Measurements from ENCODE around the gene PUS1.

The PUS1 gene

GRCh38 chr12:131903270-131904255, 25.5 kb upstream of the PUS1 start:
- no peak for DNase-seq

GRCh38 chr12:131904346-131904745, 24.7 kb upstream of the PUS1 start:
- no peak for DNase-seq

GRCh38 chr12:131905081-131905629, 23.9 kb upstream of the PUS1 start:
- DNase-seq, result no peak

GRCh38 chr12:131905630-131906091, 23.4 kb upstream of the PUS1 start:
- DNase-seq, result no peak

- no peak for DNase-seq
Measured at GRCh38 chr12:131907379-131908091, 21.5 kb upstream of the PUS1 start.

- no peak for DNase-seq
Measured at GRCh38 chr12:131908092-131909080, 20.7 kb upstream of the PUS1 start.

- no peak for DNase-seq
Measured at GRCh38 chr12:131909081-131909751, 19.9 kb upstream of the PUS1 start.

GRCh38 chr12:131909752-131910219, 19.3 kb upstream of the PUS1 start:
- no peak for DNase-seq

- DNase-seq, result no peak
Measured at GRCh38 chr12:131910302-131911027, 18.6 kb upstream of the PUS1 start.

GRCh38 chr12:131911028-131911650, 17.9 kb upstream of the PUS1 start:
- no peak for DNase-seq

- DNase-seq, result no peak
Measured at GRCh38 chr12:131911851-131912477, 17.1 kb upstream of the PUS1 start.

- DNase-seq, result no peak
Measured at GRCh38 chr12:131912518-131913274, 16.4 kb upstream of the PUS1 start.

GRCh38 chr12:131913666-131914065, 15.4 kb upstream of the PUS1 start:
- DNase-seq, result no peak

GRCh38 chr12:131914179-131914702, 14.8 kb upstream of the PUS1 start:
- DNase-seq, result no peak

GRCh38 chr12:131915000-131915689, 13.9 kb upstream of the PUS1 start:
- DNase-seq, result no peak

- no peak for DNase-seq
Measured at GRCh38 chr12:131915823-131916222, 13.3 kb upstream of the PUS1 start.

- DNase-seq, result no peak
Measured at GRCh38 chr12:131916306-131917138, 12.6 kb upstream of the PUS1 start.

All from NCI-H1092 treated with DMSO at 0.1 percent for 48 hours (cell line).